ENCODE data around the gene CFAP221. TPM values are rescaled to one million over a fixed set of nuclear protein-coding genes. Genes with fewer than 3 reads are reported as not detected.

Gene CFAP221
- total RNA-seq, 5 donors from 2014 or later (not counting 1 experiment from before 2014, with no cell fraction given): not detected

DNA sequence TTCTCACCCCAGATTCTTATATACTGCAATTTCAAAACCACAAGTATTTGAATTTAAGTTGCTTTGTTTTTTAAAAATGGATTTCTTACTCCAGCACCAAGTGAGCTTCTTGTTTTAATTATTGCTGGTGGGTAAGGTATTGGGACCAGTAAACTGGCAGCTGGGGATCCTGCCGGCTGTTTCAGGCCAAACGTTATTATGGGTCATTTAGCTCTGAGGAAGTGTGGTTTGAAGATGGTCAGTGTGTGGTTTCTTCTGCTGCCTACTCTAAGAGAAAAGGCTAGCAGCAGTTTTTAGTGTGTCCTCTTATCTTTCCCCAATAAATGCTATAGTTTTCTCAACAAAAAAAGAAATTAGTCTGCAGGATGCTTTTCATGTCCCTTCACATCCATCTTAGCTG, 30.6 kb downstream of the CFAP221 start:
- Mint-ChIP-seq H3K9me3 (peaks cover 4 to 8% (median 5%) of the 10 kb centered on the region in 3 donors), H3K4me3 (no peak overlapping the region), H3K27ac (no peak overlapping the region), H3K27me3 (peaks cover 9 to 25% of the 10 kb centered on the region in 2 donors), H3K4me1 (no peaks in the 10 kb centered on the region), H3K36me3 (no peaks in the 10 kb centered on the region)
- Histone ChIP-seq H3K4me3 (ENCODE audit: control insufficient read depth in 1 of 2, extremely low read depth in 1 of 2, low read length in 1 of 2) (no peak overlapping the region), H3K4me1 (ENCODE audit: control insufficient read depth in 1 of 2, extremely low read depth in 1 of 2, insufficient read depth in 2 of 2, low read length in 2 of 2) (no peaks in the 10 kb centered on the region), H3K36me3 (ENCODE audit: control insufficient read depth in 2 of 2, extremely low read depth in 1 of 2, insufficient read depth in 1 of 2, low read length in 1 of 2) (no peaks in the 10 kb centered on the region), H3K27me3 (replicated peaks in 1 of 2; ENCODE audit: control insufficient read depth in 2 of 2, extremely low read depth in 1 of 2, insufficient read depth in 2 of 2, low read length in 1 of 2) (peaks cover 0 to 17% of the 10 kb centered on the region in 2 experiments), H3K9me3 (no peaks in the 10 kb centered on the region), H3K27ac (ENCODE audit: low read length) (no peak overlapping the region)
- DNase-seq (no peak), ATAC-seq (replicated peaks in 1 of 4) (no peak)
- CTCF ChIA-PET: no interaction called here
- no CpG with 5 or more reads among the region's 2 CpGs for WGBS (ENCODE audit: insufficient coverage)
- POLR2A ChIA-PET: no interaction called here

DNA sequence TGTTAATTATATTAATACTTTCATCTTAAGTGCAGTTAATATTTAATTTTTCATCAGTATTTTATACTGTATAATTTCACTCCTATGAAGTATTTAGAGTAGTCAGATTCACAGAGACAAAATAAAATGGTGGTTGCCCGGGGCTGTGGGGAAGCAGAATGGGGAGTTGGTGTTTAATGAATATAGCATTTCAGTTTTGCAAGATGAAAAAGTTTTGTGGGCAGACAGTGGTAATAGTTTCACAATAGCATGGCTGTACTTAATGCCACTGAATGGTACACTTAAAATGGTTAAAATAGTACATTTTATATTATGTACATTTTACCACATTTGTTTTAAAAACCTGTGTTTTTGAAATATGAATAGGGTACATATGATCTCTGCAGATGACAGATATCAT, 31.2 kb downstream of the CFAP221 start:
- Mint-ChIP-seq H3K27me3 (peaks cover 9 to 25% of the 10 kb centered on the region in 2 donors), H3K4me1 (no peaks in the 10 kb centered on the region), H3K4me3 (no peak overlapping the region), H3K27ac (no peak overlapping the region), H3K9me3 (peaks cover 4 to 7% (median 5%) of the 10 kb centered on the region in 3 donors), H3K36me3 (no peaks in the 10 kb centered on the region)
- H3K27ac ChIP-seq (ENCODE audit: low read length): no peak overlapping the region
- H3K4me3 ChIP-seq (ENCODE audit: control insufficient read depth in 1 of 2, extremely low read depth in 1 of 2, low read length in 1 of 2): no peak overlapping the region
- no peaks in the 10 kb centered on the region for H3K36me3 ChIP-seq (ENCODE audit: control insufficient read depth in 2 of 2, extremely low read depth in 1 of 2, insufficient read depth in 1 of 2, low read length in 1 of 2)
- H3K9me3 ChIP-seq: no peaks in the 10 kb centered on the region
- ChIA-PET CTCF (no interaction called here), POLR2A (no interaction called here)
- DNase-seq (no peak), ATAC-seq (replicated peaks in 1 of 4) (no peak)
- no peaks in the 10 kb centered on the region for H3K4me1 ChIP-seq (ENCODE audit: control insufficient read depth in 1 of 2, extremely low read depth in 1 of 2, insufficient read depth in 2 of 2, low read length in 2 of 2)
- 0% methylated on average over 1 of the region's 1 CpG for WGBS (ENCODE audit: insufficient coverage)
- peaks cover 0 to 17% of the 10 kb centered on the region in 2 experiments for H3K27me3 ChIP-seq (replicated peaks in 1 of 2; ENCODE audit: control insufficient read depth in 2 of 2, extremely low read depth in 1 of 2, insufficient read depth in 2 of 2, low read length in 1 of 2)

DNA sequence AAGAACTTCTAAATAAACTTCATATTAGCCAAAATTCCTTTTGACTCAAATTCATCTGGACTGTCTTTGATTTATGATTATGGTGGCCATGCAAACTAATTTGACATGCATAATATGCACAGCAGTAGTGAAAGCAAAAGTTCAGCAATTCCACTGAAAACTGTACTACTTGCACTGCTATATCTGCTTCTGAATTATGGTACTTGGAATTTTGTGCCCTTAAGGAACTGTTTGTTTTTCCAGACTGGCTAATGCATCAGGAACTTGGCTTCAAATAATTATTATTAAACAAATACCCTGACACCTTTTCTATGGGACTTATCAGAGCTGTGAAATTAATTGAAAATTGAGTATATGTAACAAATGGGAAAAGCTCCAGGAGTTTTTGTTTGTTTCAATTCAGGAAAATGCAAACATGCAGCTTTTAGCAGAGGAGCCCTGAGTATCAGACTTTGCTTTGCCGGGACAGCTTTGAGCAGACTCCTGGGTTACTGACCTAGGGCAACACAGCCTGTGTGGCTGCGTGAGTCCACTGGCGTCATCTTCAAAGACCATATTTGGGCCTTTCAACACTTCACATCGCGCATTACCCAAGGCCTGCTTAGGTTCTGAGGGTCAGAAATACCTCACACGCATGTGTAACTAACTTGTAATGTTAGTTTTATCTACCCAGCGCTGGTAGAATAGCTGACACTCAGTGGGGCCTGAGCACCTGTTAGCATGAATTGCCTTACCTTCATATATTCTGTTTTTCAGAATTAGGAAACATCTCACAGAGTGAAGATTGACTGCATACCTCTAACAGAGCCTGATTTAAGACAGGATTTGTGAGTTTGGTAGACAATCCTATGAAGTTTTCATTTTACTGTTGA, 35.4 kb downstream of the CFAP221 start:
- Mint-ChIP-seq H3K9me3 (peaks cover 4 to 11% (median 5%) of the 10 kb centered on the region in 3 donors), H3K27me3 (peaks cover 2 to 20% of the 10 kb centered on the region in 2 donors), H3K27ac (no peak overlapping the region), H3K36me3 (no peaks in the 10 kb centered on the region), H3K4me1 (no peaks in the 10 kb centered on the region), H3K4me3 (no peak overlapping the region)
- Histone ChIP-seq H3K4me3 (ENCODE audit: control insufficient read depth in 1 of 2, extremely low read depth in 1 of 2, low read length in 1 of 2) (no peak overlapping the region), H3K27me3 (replicated peaks in 1 of 2; ENCODE audit: control insufficient read depth in 2 of 2, extremely low read depth in 1 of 2, insufficient read depth in 2 of 2, low read length in 1 of 2) (peaks cover 0 to 17% of the 10 kb centered on the region in 2 experiments), H3K36me3 (ENCODE audit: control insufficient read depth in 2 of 2, extremely low read depth in 1 of 2, insufficient read depth in 1 of 2, low read length in 1 of 2) (no peaks in the 10 kb centered on the region), H3K27ac (ENCODE audit: low read length) (no peak overlapping the region), H3K4me1 (ENCODE audit: control insufficient read depth in 1 of 2, extremely low read depth in 1 of 2, insufficient read depth in 2 of 2, low read length in 2 of 2) (no peaks in the 10 kb centered on the region), H3K9me3 (no peaks in the 10 kb centered on the region)
- ATAC-seq (replicated peaks in 1 of 4) (no peak), DNase-seq (no peak)
- CTCF ChIA-PET: no interaction called here
- POLR2A ChIA-PET: no interaction called here
- 86% methylated on average over 6 of the region's 7 CpGs for WGBS (ENCODE audit: insufficient coverage)

DNA sequence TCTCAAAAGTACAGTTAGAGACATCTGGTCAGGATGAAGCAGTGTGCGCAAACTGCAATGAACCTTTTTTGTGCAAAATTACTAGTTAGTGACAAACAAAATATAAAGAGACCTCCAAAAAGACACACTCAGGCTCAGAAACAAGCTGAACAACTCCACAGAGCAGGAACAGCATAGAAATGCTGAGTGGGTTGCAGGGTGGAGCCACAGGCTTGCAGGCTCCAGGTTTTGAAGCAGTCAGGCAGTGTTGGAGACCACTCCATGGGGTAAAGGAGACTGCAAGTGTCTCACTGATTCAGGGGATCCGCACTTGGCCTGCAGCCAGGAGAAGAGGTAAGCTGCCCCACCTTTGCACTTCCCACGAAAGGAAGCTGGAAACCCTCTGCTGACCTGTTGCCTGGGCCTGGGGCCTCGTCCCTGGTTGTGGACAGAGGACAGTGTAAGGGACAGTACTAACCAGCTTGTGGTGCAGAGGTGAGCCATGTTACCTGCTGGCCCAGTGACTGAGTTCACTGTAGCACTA, 36.4 kb downstream of the CFAP221 start:
- no peak overlapping the region for H3K4me3 ChIP-seq (ENCODE audit: control insufficient read depth in 1 of 2, extremely low read depth in 1 of 2, low read length in 1 of 2)
- H3K27me3 ChIP-seq (replicated peaks in 1 of 2; ENCODE audit: control insufficient read depth in 2 of 2, extremely low read depth in 1 of 2, insufficient read depth in 2 of 2, low read length in 1 of 2): peaks cover 0 to 12% of the 10 kb centered on the region in 2 experiments
- H3K4me1 ChIP-seq (ENCODE audit: control insufficient read depth in 1 of 2, extremely low read depth in 1 of 2, insufficient read depth in 2 of 2, low read length in 2 of 2): no peaks in the 10 kb centered on the region
- no peaks in the 10 kb centered on the region for H3K9me3 ChIP-seq
- Mint-ChIP-seq H3K9me3 (peaks cover 4 to 11% (median 5%) of the 10 kb centered on the region in 3 donors), H3K4me3 (no peak overlapping the region), H3K4me1 (no peaks in the 10 kb centered on the region), H3K36me3 (no peaks in the 10 kb centered on the region), H3K27ac (no peak overlapping the region), H3K27me3 (peaks cover 0 to 14% of the 10 kb centered on the region in 2 donors)
- ChIA-PET CTCF (no interaction called here), POLR2A (interaction anchor here in 1 of 2 donors (0.6 kb wide), 1 partner anchor 240 kb away, joined by 6 read pairs; no protein-coding TSS in a partner anchor)
- no peaks in the 10 kb centered on the region for H3K36me3 ChIP-seq (ENCODE audit: control insufficient read depth in 2 of 2, extremely low read depth in 1 of 2, insufficient read depth in 1 of 2, low read length in 1 of 2)
- DNase-seq (no peak), ATAC-seq (replicated peaks in 1 of 4) (no peak)
- H3K27ac ChIP-seq (ENCODE audit: low read length): no peak overlapping the region
- 63% methylated on average over 3 of the region's 4 CpGs for WGBS (ENCODE audit: insufficient coverage)

DNA sequence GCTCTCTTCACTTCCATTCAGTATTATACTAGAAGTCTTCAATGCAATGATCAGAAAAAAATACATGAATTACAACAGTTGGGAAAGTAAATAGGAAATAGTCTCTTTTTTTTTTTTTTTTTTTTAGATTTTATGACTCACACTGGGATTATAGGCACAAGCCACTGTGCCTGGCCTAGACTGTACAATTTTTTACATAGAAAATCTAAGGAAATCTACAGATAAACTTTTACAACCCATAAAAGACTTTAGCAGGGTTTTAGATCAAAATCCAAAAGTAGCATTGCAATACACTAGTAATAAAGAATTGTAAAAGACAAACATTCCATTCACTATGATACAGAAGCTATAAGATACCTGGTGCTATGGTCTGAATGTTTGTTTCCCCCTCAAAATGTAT, 39.0 kb downstream of the CFAP221 start:
- no peak overlapping the region for H3K4me3 Mint-ChIP-seq
- ATAC-seq (replicated peaks in 1 of 4): no peak
- no peak for DNase-seq
- no peak overlapping the region for H3K4me3 ChIP-seq (ENCODE audit: control insufficient read depth in 1 of 2, extremely low read depth in 1 of 2, low read length in 1 of 2)
- peaks cover 0 to 4% (median 0%) of the 10 kb centered on the region in 3 donors for H3K9me3 Mint-ChIP-seq
- H3K4me1 Mint-ChIP-seq: no peaks in the 10 kb centered on the region
- H3K4me1 ChIP-seq (ENCODE audit: control insufficient read depth in 1 of 2, extremely low read depth in 1 of 2, insufficient read depth in 2 of 2, low read length in 2 of 2): no peaks in the 10 kb centered on the region
- peaks cover 4 to 6% of the 10 kb centered on the region in 2 donors for H3K27me3 Mint-ChIP-seq
- CTCF ChIA-PET: no interaction called here
- no peaks in the 10 kb centered on the region for H3K36me3 Mint-ChIP-seq
- H3K36me3 ChIP-seq (ENCODE audit: control insufficient read depth in 2 of 2, extremely low read depth in 1 of 2, insufficient read depth in 1 of 2, low read length in 1 of 2): no peaks in the 10 kb centered on the region
- peaks cover 0 to 18% of the 10 kb centered on the region in 2 experiments for H3K27me3 ChIP-seq (replicated peaks in 1 of 2; ENCODE audit: control insufficient read depth in 2 of 2, extremely low read depth in 1 of 2, insufficient read depth in 2 of 2, low read length in 1 of 2)
- POLR2A ChIA-PET: no interaction called here
- no peaks in the 10 kb centered on the region for H3K9me3 ChIP-seq
- no peak overlapping the region for H3K27ac Mint-ChIP-seq
- no peak overlapping the region for H3K27ac ChIP-seq (ENCODE audit: low read length)

DNA sequence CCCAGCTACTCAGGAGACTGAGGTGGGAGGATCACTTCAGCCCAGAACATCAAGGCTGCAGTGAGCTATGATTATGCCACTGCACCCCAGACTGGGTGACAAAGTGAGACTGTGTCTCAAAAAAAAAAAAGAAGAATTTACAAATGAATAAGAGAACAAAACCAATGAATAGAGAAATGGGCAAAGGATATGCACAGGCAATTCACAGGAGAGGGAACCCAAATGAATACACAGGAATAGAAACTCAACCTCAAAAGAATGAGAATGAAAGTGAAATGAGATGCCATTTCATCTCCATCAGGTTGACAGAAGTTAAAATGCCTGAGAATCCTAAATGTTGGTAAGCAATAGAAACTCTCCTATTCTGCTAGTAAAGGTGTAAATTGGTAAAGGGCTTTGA, 40.2 kb downstream of the CFAP221 start:
- no peaks in the 10 kb centered on the region for H3K4me1 ChIP-seq (ENCODE audit: control insufficient read depth in 1 of 2, extremely low read depth in 1 of 2, insufficient read depth in 2 of 2, low read length in 2 of 2)
- peaks cover 4 to 6% of the 10 kb centered on the region in 2 donors for H3K27me3 Mint-ChIP-seq
- no peaks in the 10 kb centered on the region for H3K4me1 Mint-ChIP-seq
- ChIA-PET POLR2A (no interaction called here), CTCF (interaction anchor here in 1 of 2 donors (0.6 kb wide), 1 partner anchor 1067 kb away, joined by 3 read pairs; no protein-coding TSS in a partner anchor)
- peaks cover 0 to 20% of the 10 kb centered on the region in 2 experiments for H3K27me3 ChIP-seq (replicated peaks in 1 of 2; ENCODE audit: control insufficient read depth in 2 of 2, extremely low read depth in 1 of 2, insufficient read depth in 2 of 2, low read length in 1 of 2)
- H3K36me3 Mint-ChIP-seq: no peaks in the 10 kb centered on the region
- no peak for DNase-seq
- no peak overlapping the region for H3K27ac Mint-ChIP-seq
- H3K9me3 Mint-ChIP-seq: peaks cover 0 to 4% (median 0%) of the 10 kb centered on the region in 3 donors
- no peaks in the 10 kb centered on the region for H3K36me3 ChIP-seq (ENCODE audit: control insufficient read depth in 2 of 2, extremely low read depth in 1 of 2, insufficient read depth in 1 of 2, low read length in 1 of 2)
- H3K4me3 Mint-ChIP-seq: no peak overlapping the region
- no peaks in the 10 kb centered on the region for H3K9me3 ChIP-seq
- ATAC-seq (replicated peaks in 1 of 4): no peak
- H3K27ac ChIP-seq (ENCODE audit: low read length): no peak overlapping the region
- H3K4me3 ChIP-seq (ENCODE audit: control insufficient read depth in 1 of 2, extremely low read depth in 1 of 2, low read length in 1 of 2): no peak overlapping the region
